Activated gamma-delta T cell (primary cell): ENCODE results near the gene VSNL1.

ENCODE experiments used
- DNase-seq: peaks from one replicate; lab custom pipeline; 2025; lab: John Stamatoyannopoulos, UW

Gene VSNL1

GRCh38 chr2:17614174-17614930 lies 73.9 kb downstream of the VSNL1 start:
- no peak for DNase-seq

GRCh38 chr2:17615147-17615546 lies 74.7 kb downstream of the VSNL1 start:
- no peak for DNase-seq

GRCh38 chr2:17615728-17616351 lies 75.3 kb downstream of the VSNL1 start:
- DNase-seq: no peak

GRCh38 chr2:17616405-17616804 lies 75.9 kb downstream of the VSNL1 start:
- DNase-seq: no peak

- no peak for DNase-seq
These were observed 77.0 kb downstream of the VSNL1 start for GRCh38 chr2:17617516-17617915.

GRCh38 chr2:17617955-17618354 lies 77.5 kb downstream of the VSNL1 start:
- no peak for DNase-seq

GRCh38 chr2:17620280-17620679 lies 79.8 kb downstream of the VSNL1 start:
- no peak for DNase-seq

GRCh38 chr2:17620841-17621240 lies 80.3 kb downstream of the VSNL1 start:
- no peak for DNase-seq

GRCh38 chr2:17621781-17622180 lies 81.3 kb downstream of the VSNL1 start:
- DNase-seq: no peak

GRCh38 chr2:17625446-17625845 lies 85.0 kb downstream of the VSNL1 start:
- no peak for DNase-seq

GRCh38 chr2:17626986-17627385 lies 86.5 kb downstream of the VSNL1 start:
- DNase-seq: no peak

GRCh38 chr2:17627434-17627833 lies 86.9 kb downstream of the VSNL1 start:
- no peak for DNase-seq

- DNase-seq: no peak
These were observed 88.1 kb downstream of the VSNL1 start for GRCh38 chr2:17628349-17629261.

GRCh38 chr2:17630089-17630488 lies 89.6 kb downstream of the VSNL1 start:
- DNase-seq: no peak

- no peak for DNase-seq
These were observed 94.5 kb downstream of the VSNL1 start for GRCh38 chr2:17634997-17635396.

- no peak for DNase-seq
These were observed 95.8 kb downstream of the VSNL1 start for GRCh38 chr2:17636257-17636656.

- DNase-seq: no peak
These were observed 96.8 kb downstream of the VSNL1 start for GRCh38 chr2:17637131-17637906.

GRCh38 chr2:17638196-17638743 lies 97.8 kb downstream of the VSNL1 start:
- no peak for DNase-seq

- DNase-seq: no peak
These were observed 99.9 kb downstream of the VSNL1 start for GRCh38 chr2:17640406-17640805.

- DNase-seq: no peak
These were observed 102.6 kb downstream of the VSNL1 start for GRCh38 chr2:17643031-17643615.
